ENCODE data around the gene GAPDH. TPM values are rescaled to one million over a fixed set of nuclear protein-coding genes. Genes with fewer than 3 reads are reported as not detected.
A peak's percentile ranks its signal among the peaks of the same experiment; 100 is the strongest.

GAPDH gene
- total RNA-seq, 1 donor from 2014 or later, result 1,775 TPM

GRCh38 chr12:6539707-6540134, 5.4 kb downstream of the GAPDH start:
- Mint-ChIP-seq H3K27ac (ENCODE audit: unreplicated experiment) (peak overlapping the region; percentile 98), H3K4me1 (ENCODE audit: unreplicated experiment) (peaks cover 52% of the 10 kb centered on the region), H3K27me3 (ENCODE audit: unreplicated experiment) (no peaks in the 10 kb centered on the region), H3K9me3 (ENCODE audit: unreplicated experiment) (no peaks in the 10 kb centered on the region), H3K4me3 (ENCODE audit: unreplicated experiment) (no peak overlapping the region), H3K36me3 (ENCODE audit: unreplicated experiment) (peaks cover 19% of the 10 kb centered on the region)
- DNase-seq (ENCODE audit: extremely low spot score, unreplicated experiment), result no peak
- TF ChIP-seq CTCF (IDR thresholded peaks at IDR 0.05), result no peak

- Mint-ChIP-seq H3K9me3 (ENCODE audit: unreplicated experiment) (no peaks in the 10 kb centered on the region), H3K4me3 (ENCODE audit: unreplicated experiment) (peak overlapping the region; percentile 62), H3K36me3 (ENCODE audit: unreplicated experiment) (peaks cover 19% of the 10 kb centered on the region), H3K27ac (ENCODE audit: unreplicated experiment) (peak overlapping the region; percentile 98), H3K4me1 (ENCODE audit: unreplicated experiment) (peaks cover 50% of the 10 kb centered on the region), H3K27me3 (ENCODE audit: unreplicated experiment) (no peaks in the 10 kb centered on the region)
- DNase-seq (ENCODE audit: extremely low spot score, unreplicated experiment), result peak; percentile 95
- no peak for TF ChIP-seq CTCF (IDR thresholded peaks at IDR 0.05)
Observed at GRCh38 chr12:6540181-6540877, 6.0 kb downstream of the GAPDH start.

GRCh38 chr12:6541371-6542165, 7.3 kb downstream of the GAPDH start:
- peak overlapping the region; percentile 98 for H3K27ac Mint-ChIP-seq (ENCODE audit: unreplicated experiment)
- H3K27me3 Mint-ChIP-seq (ENCODE audit: unreplicated experiment), result no peaks in the 10 kb centered on the region
- no peaks in the 10 kb centered on the region for H3K9me3 Mint-ChIP-seq (ENCODE audit: unreplicated experiment)
- DNase-seq (ENCODE audit: extremely low spot score, unreplicated experiment), result no peak
- no peak overlapping the region for H3K4me3 Mint-ChIP-seq (ENCODE audit: unreplicated experiment)
- TF ChIP-seq CTCF (IDR thresholded peaks at IDR 0.05), result no peak
- H3K36me3 Mint-ChIP-seq (ENCODE audit: unreplicated experiment), result peaks cover 24% of the 10 kb centered on the region
- peaks cover 38% of the 10 kb centered on the region for H3K4me1 Mint-ChIP-seq (ENCODE audit: unreplicated experiment)

GRCh38 chr12:6542209-6543009, 8.1 kb downstream of the GAPDH start:
- Mint-ChIP-seq H3K4me1 (ENCODE audit: unreplicated experiment) (peaks cover 35% of the 10 kb centered on the region), H3K36me3 (ENCODE audit: unreplicated experiment) (peaks cover 27% of the 10 kb centered on the region), H3K9me3 (ENCODE audit: unreplicated experiment) (no peaks in the 10 kb centered on the region), H3K4me3 (ENCODE audit: unreplicated experiment) (no peak overlapping the region), H3K27ac (ENCODE audit: unreplicated experiment) (peak overlapping the region; percentile 98), H3K27me3 (ENCODE audit: unreplicated experiment) (no peaks in the 10 kb centered on the region)
- no peak for TF ChIP-seq CTCF (IDR thresholded peaks at IDR 0.05)
- no peak for DNase-seq (ENCODE audit: extremely low spot score, unreplicated experiment)
